ENCODE results near the gene MICAL2.
A peak's percentile ranks its signal among the peaks of the same experiment; 100 is the strongest.

MICAL2 gene

DNA sequence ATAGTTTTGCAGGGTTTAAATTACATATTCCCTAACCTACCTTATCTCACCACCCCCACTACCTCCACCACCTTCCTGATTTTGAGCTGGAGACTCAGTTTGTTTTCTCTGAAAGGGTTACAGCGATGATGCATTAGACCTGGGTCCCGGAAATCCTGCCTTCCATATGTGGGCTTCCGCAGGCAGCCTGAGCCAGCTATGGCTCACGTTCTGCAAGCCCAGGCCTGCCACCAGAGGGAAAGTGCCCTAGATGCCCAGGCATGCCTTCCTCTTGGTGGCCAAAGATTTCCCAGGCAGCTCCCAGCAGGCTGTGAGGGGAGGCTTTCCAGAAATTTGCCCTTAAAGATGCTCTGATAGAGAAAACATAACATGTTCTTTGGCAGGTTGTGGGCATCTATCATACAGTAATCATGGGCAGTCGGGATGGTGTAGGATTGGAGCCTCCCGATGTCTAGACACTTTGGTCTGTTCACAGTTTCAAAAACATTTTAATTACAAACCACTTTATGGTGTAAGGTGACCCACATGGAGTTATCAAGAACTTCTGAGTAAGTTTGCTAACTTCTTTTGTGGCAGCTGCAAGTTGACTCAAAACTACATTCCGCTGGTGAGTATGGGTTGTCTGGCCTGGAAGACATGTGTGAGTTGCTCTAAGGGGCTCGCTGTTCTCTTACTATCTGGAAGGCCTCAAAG lies 79.3 kb downstream of the MICAL2 start:
- DNase-seq (ENCODE audit: low read depth) = no peak

DNA sequence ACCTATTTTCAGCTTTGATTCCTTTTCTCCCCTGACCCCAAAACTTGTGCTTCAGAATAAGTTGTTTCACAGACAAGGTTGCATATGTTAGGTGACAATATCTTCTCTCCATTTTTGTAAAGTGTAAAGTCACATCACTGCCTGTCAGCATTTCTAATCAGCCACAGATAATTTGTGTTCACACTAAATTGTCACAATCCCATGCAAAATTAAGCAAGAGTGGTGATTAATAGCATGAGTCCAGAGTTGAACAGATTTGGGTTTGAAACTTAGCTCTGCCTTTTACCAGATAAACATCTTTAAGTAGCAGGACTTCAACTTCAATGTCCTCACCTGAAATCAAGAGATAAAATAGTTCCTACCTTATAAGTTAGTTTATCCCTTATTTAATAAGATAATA lies 80.1 kb downstream of the MICAL2 start:
- DNase-seq (ENCODE audit: low read depth) = no peak

DNA sequence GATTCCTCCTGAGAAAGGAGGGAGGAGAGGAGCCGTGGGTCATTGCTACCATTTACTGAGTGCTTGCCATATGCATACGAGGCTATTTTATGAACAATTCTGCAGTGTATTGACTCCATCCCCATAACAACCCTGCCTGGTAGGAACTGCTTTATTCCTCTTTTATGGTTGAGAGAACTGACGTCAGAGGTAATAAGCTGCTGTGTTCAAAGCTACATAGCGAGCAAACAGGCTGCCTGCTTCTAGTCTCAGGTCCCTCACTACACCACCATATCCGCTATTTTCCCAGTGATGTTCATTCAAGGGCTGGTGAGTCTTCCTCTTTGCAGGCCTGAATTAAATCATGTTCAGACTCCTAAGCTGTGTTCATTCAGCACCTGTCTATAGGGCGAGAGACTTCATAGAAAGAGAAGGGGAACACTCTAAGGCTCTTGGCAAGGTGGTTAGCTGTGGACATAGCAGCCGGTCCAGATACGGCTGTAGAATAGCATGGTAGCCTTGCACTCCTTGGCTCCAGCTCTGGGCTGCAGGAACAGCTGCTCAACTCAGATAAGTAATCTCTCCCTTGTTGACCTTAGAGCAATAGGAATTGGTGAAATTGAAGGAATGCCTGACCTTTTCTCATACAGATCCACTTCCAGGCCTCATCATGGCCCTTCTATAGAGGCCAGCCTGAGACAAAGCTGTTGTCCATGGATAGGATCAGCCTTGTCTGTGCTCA lies 82.6 kb downstream of the MICAL2 start:
- no peak for DNase-seq (ENCODE audit: low read depth)

DNA sequence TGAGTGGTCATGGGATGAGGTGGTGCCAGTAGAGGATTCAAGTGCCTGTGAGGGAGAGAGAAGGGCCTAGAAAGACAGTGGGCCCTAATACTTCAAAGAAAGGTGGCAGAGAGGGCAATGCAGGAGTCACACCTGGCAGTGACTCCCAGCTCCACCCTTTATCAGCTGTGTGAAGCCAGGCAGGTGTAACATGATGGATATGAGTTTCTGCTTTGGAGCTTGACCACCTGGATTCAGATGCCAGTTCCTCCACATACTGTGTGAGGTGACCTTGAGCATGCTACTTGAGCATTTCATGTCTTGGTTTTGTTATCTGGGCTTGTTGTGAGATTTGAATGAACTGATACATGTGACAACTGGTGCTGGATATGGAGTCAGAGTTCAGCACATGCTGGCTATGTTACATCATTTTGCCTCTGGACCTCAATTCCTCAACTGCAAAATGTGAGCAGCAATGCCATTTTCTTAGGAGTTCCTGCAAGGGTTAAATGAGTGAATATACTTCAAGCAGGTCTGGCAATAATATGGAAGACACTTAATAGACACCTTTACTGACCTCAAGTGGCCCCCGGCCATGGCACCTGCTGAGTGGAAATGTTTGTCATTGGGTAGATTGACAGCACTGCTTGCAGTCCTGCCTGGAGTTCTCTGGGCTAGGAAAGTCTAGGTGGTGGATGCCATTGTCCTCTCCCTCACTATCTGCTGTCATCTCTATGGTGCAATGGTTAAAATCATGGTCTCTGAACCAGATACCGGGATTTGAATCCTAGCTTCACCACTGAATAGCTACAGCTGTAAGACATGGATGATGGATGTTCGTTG lies 83.3 kb downstream of the MICAL2 start:
- DNase-seq (ENCODE audit: low read depth) = no peak

DNA sequence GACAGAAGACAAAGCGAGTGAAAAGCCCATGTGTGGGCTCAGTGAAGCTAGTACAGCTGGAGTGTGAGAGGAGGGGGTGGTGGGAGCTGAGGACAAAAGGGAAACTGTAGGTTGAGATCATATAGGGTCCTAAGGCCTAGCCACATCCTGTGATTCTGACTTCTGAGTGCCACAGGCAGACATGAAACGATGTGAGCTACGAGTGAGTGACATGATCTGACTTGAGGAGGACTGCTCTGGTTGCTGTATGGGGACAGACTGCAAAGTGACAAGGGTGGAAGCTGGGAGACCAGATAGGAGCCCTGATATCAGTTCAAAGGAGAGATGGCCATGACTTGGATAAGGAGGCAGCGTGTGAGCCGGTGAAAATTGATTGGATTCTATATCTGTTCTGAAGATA lies 85.4 kb downstream of the MICAL2 start:
- DNase-seq (ENCODE audit: low read depth) = peak; percentile 16

DNA sequence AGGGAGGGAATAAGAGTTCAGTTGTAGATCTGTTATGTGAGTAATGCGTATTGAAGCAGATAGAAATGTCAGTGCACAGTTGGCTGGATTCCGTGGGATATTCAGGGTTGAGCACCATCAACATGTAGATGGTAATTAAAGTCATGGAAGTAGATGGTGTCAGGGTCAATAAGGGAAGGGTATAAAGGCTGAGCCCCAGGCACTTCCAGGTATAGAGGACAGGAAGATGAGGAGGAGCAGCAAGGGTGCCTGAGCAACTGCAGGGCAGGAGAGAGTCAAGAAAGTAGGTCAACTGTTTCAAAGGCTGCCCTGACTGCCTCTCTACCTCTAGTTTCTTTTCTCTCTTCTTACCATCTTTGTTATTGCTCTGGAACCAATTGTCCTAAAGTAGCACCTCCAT lies 85.9 kb downstream of the MICAL2 start:
- no peak for DNase-seq (ENCODE audit: low read depth)

DNA sequence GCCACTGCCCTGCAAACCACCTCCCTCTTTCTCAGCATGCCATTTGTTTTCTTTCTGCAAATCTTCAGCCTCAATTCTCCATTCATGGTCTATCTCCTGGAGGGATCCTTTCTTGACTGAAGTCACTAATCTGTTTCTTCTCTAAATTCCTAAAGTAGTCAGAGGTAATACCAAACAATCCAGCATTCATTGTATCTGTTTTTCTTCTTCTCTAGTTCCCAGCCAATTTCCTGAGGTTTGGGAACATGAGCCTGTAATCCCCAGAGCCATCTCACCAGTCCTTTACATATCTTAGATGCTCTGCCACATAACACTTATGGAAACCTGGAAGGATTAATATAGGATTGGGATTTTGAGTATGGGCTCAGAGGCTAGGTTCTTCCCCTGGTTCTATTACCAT lies 86.5 kb downstream of the MICAL2 start:
- DNase-seq (ENCODE audit: low read depth) = no peak

DNA sequence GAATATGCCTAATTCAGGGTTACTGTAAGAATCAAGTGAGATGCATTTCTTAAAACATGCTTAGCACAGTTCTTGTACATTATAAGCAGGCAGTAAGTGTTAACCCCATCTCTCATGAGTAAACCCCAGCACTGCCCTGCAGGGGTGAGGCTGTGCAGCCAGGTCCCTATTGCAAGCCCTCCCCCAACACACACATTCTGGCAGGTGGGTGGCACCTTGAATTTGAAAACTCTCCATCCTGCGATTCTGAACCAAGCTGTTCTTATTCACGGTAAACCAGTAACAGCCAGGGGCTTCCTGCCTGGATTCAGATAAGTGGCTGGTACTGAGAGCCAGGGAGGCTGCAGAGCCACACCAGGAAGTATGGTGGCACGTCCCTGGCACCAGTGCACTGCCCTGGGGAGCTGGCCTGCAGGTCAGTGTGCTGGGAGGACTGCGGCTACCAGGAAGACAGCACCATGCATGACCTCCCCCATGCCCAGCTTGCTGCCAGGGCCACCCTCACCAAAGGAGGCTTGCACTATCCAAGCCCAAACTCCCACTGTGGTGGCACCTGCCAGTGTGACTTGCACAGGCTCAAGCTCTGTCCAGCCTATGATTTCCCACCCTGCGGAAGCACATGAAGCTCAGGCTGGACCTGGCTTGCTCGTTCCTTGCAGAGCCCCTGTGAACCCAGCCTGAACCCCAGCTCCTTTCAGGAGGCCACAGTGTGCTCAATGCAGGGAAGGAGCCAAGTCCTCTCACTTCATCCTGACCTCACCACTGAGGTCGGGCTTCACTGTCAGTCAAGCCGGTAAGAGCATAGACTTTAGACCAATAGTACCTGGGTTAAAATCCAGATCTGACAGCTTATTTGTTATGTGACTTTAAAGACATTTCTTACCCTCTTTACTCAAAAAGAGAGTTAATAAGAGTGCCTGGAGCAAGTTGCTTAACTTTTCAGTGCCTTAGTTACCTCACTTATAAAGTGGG lies 88.1 kb downstream of the MICAL2 start:
- DNase-seq (ENCODE audit: low read depth) = no peak

DNA sequence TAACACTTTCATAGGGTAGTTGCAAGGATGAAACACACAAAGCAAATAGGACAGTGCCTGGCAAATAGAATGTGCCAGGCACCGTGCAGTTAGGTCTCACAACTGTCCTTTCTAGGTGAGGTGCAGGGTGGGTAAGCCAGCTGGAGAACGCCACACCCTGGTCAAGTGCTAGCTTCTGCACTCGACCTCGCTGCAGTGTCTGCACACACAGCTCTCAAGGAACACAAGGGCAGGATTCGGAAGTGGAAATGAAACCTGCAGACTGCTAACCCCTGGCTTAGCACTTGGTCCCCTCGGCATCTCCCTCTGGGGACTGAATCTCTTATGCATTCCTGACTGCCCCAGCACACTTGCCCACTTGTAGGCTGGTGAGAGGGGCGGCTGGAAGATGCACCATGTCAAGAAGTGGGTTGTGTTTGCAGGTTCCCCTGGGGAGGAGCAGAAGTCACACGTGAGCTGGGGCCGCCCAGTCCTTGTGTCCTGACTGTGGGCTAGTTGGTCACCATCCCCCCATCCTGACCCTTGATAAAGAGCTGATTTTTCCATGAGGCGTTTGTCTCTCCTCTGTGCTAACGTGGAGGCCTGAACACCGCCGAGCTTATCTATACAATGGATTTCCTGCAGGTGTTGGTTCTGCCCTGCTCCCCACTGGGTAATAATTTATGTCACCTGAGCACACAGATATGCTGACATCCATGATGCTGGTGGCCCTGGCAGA lies 89.0 kb downstream of the MICAL2 start:
- no peak for DNase-seq (ENCODE audit: low read depth)

DNA sequence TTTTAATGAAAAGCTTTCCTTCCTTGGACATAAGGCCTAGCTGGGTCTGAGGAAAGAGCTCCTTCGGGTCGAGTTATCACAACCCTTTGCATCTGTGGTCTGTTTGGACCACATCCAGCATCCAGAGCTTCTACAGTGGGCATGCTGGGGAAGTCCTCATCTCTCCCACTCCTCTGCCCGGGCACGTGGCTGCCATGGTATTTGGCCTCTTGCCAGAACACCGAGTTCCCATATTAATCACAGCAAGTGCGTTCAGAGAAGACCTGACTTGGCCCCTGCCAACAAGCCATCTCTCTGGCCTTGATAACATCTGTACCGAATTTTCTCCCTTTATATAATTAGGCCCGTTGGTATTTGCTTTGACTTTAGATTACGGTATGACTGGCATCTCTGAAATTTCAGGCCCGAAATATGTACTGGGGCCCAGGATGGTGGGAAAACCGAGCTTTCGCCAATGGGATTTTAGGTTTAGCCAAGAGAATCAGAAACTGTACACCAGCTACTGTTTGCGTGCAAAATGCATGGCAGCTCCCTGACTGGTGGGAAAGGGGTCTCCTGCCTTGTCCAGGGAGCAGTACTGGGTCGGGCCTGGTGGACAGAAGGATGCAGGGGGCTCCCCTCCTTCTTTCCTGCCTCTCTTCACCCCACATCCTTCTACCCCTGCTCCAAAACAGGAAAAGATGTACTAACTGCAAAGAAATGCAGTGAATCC lies 90.0 kb downstream of the MICAL2 start:
- DNase-seq (ENCODE audit: low read depth) = no peak

DNA sequence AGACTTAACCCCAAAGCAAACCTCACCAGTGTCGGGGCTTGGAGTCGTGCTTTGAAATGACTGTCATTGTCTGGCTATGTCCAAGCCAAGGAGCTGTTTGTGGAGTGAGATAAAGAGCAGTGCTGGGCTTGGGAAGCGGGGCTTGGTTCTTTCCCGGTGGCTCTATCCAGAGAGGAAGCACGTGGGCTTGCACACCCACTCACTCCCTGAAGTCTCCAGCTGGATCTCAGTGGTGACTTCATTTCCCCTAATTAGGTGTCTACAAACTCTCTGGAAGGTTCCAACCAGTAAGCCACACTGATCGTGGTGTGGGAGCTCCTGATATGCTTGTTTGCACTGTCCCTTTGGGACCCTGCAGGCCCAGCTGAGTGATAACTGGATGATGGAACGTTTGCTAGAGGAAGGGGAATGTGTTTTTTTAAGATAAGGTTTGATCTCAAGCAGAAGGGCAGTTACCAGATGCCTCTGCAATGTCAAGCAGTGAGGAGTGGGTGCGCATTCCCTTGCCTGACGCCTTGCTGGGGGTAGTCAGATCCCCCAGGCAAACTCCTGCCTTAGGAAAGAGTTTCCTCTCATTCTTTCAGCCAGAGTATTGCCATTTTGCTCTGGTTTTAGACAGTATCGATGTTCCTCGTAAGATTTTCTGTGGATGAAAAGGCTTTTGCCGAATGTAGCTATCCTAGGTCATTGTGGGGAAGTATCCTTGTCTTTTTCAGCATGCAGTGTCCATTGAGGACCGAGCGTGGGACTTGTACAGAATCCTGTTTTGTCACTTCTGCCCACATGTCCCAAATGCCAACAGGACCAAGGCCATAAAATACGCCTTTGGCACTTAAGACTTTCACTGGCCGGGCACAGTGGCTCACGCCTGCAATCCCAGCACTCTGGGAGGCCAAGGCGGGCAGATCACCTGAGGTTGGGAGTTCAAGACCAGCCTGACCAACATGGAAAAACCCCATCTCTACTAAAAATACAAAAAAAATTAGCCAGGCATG lies 90.9 kb downstream of the MICAL2 start:
- no peak for DNase-seq (ENCODE audit: low read depth)

DNA sequence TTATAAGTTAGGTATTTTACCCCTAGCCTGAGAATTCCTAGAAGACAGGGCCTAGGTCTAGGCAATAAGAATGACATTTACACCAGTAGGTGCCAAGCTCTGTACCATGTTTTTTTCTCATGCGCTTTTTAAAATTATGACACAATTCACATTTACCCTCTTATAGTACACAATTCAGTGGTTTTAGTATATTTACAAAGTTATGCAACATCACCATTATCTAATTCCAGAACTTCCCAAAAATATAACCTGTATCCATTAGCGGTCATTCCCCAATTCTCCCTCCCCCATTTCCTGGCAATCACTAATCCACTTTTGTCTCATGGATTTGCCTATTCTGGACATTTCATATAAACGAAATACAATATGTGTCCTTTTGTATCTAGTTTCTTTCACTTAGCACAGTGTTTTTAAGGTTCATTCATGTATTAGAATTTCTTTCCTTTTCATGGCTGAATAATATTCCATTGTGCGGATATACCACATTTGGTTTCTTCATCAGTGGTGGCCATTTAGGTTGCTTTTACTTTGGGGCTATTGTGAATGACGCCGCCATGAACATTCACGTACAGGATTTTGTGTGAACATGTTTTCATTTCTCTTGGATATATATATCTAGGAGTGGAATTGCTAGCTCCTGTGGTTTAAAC lies 92.4 kb downstream of the MICAL2 start:
- no peak for DNase-seq (ENCODE audit: low read depth)

DNA sequence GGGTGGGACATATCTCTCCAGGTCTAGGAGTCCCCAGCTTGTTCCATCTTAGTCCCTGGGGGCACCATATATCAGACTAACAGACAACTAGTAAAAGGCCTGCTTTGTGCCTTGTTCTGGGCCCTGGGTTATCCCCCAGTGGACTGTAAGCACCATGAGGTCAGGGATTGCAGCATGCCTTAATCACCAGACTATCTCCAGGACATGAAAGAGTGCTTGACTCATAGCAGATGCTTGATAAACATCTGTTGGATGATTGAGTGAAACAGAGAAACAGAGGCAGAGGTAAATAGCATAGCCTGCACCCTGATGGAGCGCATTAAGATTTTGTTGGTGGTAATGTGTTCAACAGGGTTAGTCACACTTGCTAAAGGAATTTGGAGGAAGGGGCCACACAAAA lies 94.1 kb downstream of the MICAL2 start:
- no peak for DNase-seq (ENCODE audit: low read depth)

DNA sequence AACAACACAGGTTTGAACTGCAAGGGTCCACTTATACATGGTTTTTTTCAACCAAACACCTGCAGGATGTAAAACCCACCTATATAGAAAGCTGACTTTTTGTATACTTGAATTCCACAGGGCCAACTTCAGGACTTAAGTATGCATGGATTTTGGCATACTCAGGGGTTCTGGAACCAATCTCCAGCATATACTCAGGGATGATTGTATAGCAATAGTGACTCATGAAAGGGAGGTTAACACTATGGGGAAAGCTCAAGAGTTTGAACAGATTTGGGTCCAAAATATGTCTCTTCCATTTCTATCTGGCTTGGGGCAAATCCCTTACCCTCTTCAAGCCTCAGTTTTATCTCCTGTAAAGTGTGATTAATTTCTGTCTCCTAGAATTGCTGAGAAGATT lies 94.9 kb downstream of the MICAL2 start:
- DNase-seq (ENCODE audit: low read depth) = no peak

DNA sequence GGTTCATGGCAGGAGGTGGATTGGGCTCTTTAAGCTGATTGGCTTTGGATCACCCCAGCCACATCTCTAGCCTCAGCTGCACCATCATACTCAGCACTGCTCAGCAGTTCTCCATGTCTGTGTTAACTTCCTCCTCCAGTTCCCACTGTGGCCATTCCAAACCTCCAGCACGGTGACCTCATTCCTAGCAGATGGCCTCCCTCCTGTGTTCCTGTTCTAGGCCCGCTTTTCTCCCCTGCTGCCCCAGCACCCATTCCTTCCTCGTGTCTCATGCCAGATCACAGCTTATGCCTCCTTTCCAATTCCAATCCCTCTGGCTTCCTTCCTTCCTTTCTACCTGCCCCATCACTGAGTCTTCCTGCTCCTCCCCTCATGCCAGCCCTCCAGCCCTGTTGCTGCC lies 96.1 kb downstream of the MICAL2 start:
- no peak for DNase-seq (ENCODE audit: low read depth)

DNA sequence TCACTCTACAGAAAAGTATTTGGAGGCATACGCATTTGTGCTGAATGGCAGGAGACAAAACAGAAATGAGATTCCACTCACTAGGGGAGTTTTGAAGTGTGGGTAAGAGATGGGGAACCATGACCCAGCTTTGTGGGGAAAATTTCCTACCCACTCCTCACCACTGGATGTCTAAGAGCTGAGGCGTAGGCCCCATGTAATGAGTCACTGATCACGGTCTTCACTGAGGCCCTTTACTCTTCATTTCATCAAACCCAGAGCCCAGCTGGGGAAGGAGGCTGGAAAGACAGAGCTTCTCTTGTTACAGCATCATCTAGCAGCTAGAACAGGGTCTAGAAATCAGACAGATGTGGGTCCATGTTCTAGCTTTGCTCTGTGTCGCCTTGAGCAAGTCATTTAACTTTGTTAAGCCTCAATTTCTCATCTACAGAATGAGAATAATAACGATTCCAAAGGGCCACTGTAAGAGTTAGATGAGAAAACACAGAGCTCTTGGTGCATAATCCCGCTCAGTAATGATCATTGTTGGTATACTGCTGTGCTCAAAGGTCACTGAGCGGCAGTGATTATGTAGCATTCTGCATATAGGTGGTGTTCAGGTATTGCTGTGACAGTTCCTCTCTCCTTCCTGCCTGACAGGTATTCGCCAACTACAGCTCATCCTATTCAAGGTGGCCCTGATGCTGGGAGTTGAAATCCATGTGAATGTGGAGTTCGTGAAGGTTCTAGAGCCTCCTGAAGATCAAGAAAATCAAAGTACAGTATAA lies 97.2 kb downstream of the MICAL2 start:
- DNase-seq (ENCODE audit: low read depth) = no peak

DNA sequence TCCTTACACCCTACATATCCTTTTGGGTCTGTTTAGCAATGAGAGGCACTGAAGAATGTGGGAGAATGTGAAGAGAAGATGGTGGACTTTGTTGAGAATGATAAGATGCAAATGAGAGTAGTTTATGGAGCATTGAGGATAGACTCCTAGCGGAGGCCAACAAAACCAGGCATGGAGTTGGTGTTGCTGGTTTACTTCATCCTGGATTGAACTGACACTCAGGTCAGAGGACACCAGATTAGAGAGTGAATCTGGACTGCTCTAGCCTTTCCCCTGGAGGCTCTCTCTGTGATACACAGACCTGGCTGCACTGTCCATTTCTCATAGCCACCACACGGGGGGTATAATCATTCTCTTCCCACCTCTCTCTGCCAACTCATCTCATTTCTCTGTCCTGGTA lies 98.7 kb downstream of the MICAL2 start:
- DNase-seq (ENCODE audit: low read depth) = no peak

DNA sequence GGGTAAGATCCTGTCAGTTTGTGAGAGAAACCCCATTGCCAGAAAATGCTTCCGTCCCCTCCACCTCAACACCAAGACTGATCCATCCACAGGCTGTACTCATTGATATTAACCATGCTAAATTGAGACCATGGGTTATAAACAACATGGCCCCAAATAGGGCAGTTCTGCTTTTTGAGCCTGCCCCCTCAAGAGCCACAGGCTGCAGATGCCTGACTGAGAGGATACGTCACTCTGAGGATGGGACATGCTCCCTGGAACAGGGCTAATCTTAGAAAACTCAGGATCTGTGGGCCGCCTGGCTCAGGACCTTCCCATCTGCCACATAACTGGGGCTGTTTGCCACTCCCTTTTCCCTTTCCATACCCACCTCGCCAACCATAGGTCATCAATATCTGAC lies 99.8 kb downstream of the MICAL2 start:
- no peak for DNase-seq (ENCODE audit: low read depth)
